Psoas muscle (tissue), 8 donors: ENCODE results near the gene TMEM169. TPM values are rescaled to one million over a fixed set of nuclear protein-coding genes. Genes with fewer than 3 reads are reported as not detected.

Experiments
- ATAC-seq, 4 donors: fragments of 200-7000 bp; cut with Tn5 transposase; one replicate each; pipeline ENCODE4 v1.9.1; 2020; ENCODE audit warnings: moderate library complexity in 3 of 4, mild to moderate bottlenecking in 2 of 4
- DNase-seq, 2 donors: peaks; one replicate each; pipeline ENCODE4 v3.0.0-alpha.2; 2020
- H3K27ac ChIP-seq: fragments of 200-600 bp; one replicate; pipeline ENCODE4 v1.8.0; 2022
- H3K27me3 ChIP-seq, 3 donors: fragments of 200-600 bp in 1 of 3; one replicate each; pipeline versions ENCODE4 v1.6.1 to v1.8.0; 2013 to 2022; ENCODE audit warnings: low read length in 2 of 3, mild to moderate bottlenecking in 2 of 3, moderate library complexity in 1 of 3; ENCODE audit not compliant: insufficient read depth in 3 of 3
- H3K36me3 ChIP-seq, 2 donors: fragments of 200-600 bp in 1 of 2; one replicate each; pipeline versions ENCODE4 v1.6.1 to v1.8.0; 2013 to 2022; ENCODE audit warnings: low read depth in 1 of 2, mild to moderate bottlenecking in 1 of 2, moderate library complexity in 1 of 2; ENCODE audit not compliant: insufficient read depth in 1 of 2
- H3K4me1 ChIP-seq: fragments of 200-600 bp; one replicate; pipeline ENCODE4 v1.8.0; 2022
- H3K4me3 ChIP-seq: fragments of 200-600 bp; one replicate; pipeline ENCODE4 v1.8.0; 2022; ENCODE audit warnings: mild to moderate bottlenecking
- H3K9me3 ChIP-seq: fragments of 200-600 bp; one replicate; pipeline ENCODE4 v1.8.0; 2022
- CTCF ChIP-seq: fragments of 200-600 bp; IDR thresholded peaks from one replicate; pipeline ENCODE4 v1.8.0; 2022; ENCODE audit warnings: antibody characterized with exemption
- WGBS, 3 donors: extraction: QIAGEN DNeasy Blood & Tissue Kit; methylation state at CpG; one replicate each; pipeline versions ENCODE4 v1.1.6 to v1.1.7; 2013; 5-methylcytosine and 5-hydroxymethylcytosine counted together
- intact Hi-C, 2 donors: fragments of 100-400 bp; cut with DNase I; formaldehyde crosslinking; loops; one replicate each; pipeline versions ENCODE4 v1.11.0 to v1.14.2; 2022
- polyA plus RNA-seq, 3 donors: library from polyadenylated mRNA; stranded (reverse); fragments of 200-250 nt; gene quantifications; one replicate each; pipeline ENCODE4 v1.2.3, GENCODE V29; 2013
- total RNA-seq, 4 donors: library from RNA; stranded (reverse); fragmentation: NEBNext Ultra II Directional in 2 of 4; extraction: Animal tissue kit (Norgen Biotek cat#: 25700) in 2 of 4; gene quantifications; one replicate each; pipeline versions ENCODE4 v1.2.1 to v1.2.4, GENCODE V29; 2021 to 2023
- donor health status: healthy with polysubstance abuse.
- donor health status: DM: no; HTN: no; CAD: no; lungs with moderate emphysema.
- donor health status: Bipolar disorder and iron deficiency.
- donor health status: healthy.
- donor health status: DM: yes; HTN: yes; CAD: no.
- donor health status: DM: no; HTN: no; CAD: no.
- donor health status: DM: no; HTN: no; CAD: no.
- donor health status: DM: yes; HTN: yes; CAD: no.

TMEM169 gene
- total and polyA plus RNA-seq, 7 donors, result 0.07 to 0.41 (median 0.08) TPM; not detected in 2

- no peaks in the 10 kb centered on the region for H3K9me3 ChIP-seq
- intact Hi-C loops, result no loop called here
- DNase-seq, result peak; percentile 95 to 99
- peak within 1 kb of the TSS; percentile 93 for H3K27ac ChIP-seq
- TF ChIP-seq CTCF, result no peak
- H3K4me3 ChIP-seq, result peak within 1 kb of the TSS; percentile 88
- ATAC-seq, result peak; percentile 95 to 98 (median 96)
- peaks cover 7 to 34% of the 10 kb centered on the region in 2 donors for H3K36me3 ChIP-seq
- WGBS, 3 donors, result 0% methylated on average over 49 to 57 of the region's 57 CpGs
- H3K4me1 ChIP-seq, result peaks cover 12% of the 10 kb centered on the region
- H3K27me3 ChIP-seq, result peaks cover 0 to 3% (median 3%) of the 10 kb centered on the region in 3 donors
Measured at GRCh38 chr2:216108967-216109921, 27.5 kb downstream of the TMEM169 start, which contains the start of gene XRCC5. Gene XRCC5 (plus strand): TSS chr2:216109348. CDS start chr2:216109437, 89 bp downstream.

GRCh38 chr2:216109962-216110614, 28.4 kb downstream of the TMEM169 start:
- no peak for ATAC-seq

GRCh38 chr2:216110620-216111019, 28.9 kb downstream of the TMEM169 start:
- no peaks in the 10 kb centered on the region for H3K9me3 ChIP-seq
- peaks cover 0 to 3% (median 3%) of the 10 kb centered on the region in 3 donors for H3K27me3 ChIP-seq
- H3K27ac ChIP-seq, result peak overlapping the region; percentile 93
- DNase-seq, result no peak
- 13 to 18% (median 17%) methylated on average over 1 of the region's 1 CpG for WGBS, 3 donors
- intact Hi-C loops, result no loop called here
- H3K4me3 ChIP-seq, result peak overlapping the region; percentile 88
- no peak for ATAC-seq
- H3K36me3 ChIP-seq, result peaks cover 7 to 40% of the 10 kb centered on the region in 2 donors
- no peak for TF ChIP-seq CTCF
- H3K4me1 ChIP-seq, result peaks cover 20% of the 10 kb centered on the region

More at GRCh38 chr2:216109962-216110614, 28.4 kb downstream of the TMEM169 start:
- H3K4me1 ChIP-seq, result peaks cover 15% of the 10 kb centered on the region
- peaks cover 0 to 3% (median 3%) of the 10 kb centered on the region in 3 donors for H3K27me3 ChIP-seq
- no peak for TF ChIP-seq CTCF
- H3K4me3 ChIP-seq, result peak overlapping the region; percentile 88
- H3K9me3 ChIP-seq, result no peaks in the 10 kb centered on the region
- WGBS, 3 donors, result 5 to 8% (median 7%) methylated on average over 10 of the region's 10 CpGs
- intact Hi-C loops, result no loop called here
- H3K27ac ChIP-seq, result peak overlapping the region; percentile 93
- H3K36me3 ChIP-seq, result peaks cover 7 to 37% of the 10 kb centered on the region in 2 donors
- DNase-seq, result no peak

DNA sequence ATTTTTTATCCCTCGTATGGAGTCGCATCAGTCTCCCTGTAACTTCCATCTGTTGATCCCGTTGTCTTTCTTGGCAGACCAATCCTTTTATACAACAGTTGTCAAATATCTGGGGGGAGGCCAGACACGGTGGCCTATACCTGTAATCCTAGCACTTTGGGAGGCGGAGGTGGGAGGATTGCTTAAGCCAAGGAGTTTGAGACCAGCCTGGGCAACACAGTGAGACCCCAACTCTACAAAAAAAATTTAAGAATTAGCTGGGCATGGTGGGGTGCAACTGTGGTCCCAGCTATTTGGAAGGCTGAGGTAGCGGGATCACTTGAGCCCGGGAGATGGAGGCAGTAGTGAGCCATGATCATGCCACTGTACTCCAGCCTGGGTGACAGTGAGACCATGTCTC, 29.4 kb downstream of the TMEM169 start:
- H3K27ac ChIP-seq, result no peak overlapping the region
- H3K4me3 ChIP-seq, result no peak overlapping the region
- no peaks in the 10 kb centered on the region for H3K9me3 ChIP-seq
- WGBS, 3 donors, result 64 to 77% (median 77%) methylated on average over 7 of the region's 7 CpGs
- TF ChIP-seq CTCF, result no peak
- ATAC-seq, result no peak
- intact Hi-C loops, result no loop called here
- H3K4me1 ChIP-seq, result peaks cover 25% of the 10 kb centered on the region
- no peak for DNase-seq
- peaks cover 0 to 3% (median 3%) of the 10 kb centered on the region in 3 donors for H3K27me3 ChIP-seq
- H3K36me3 ChIP-seq, result peaks cover 7 to 45% of the 10 kb centered on the region in 2 donors
